Measurements from ENCODE around the gene REM2. TPM values are rescaled to one million over a fixed set of nuclear protein-coding genes. Genes with fewer than 3 reads are reported as not detected.
"Not testable (repeated sequence)": the region's sequence is repeated elsewhere in the genome, so short reads cannot be mapped to it uniquely, and the experiment has no call there.

Gene REM2
- total and polyA plus RNA-seq, 5 donors, result 0.07 to 0.25 TPM; not detected in 3

- Histone ChIP-seq H3K4me3 (ENCODE audit: low read length) (no peak overlapping the region), H3K4me1 (ENCODE audit: control insufficient read depth, insufficient read depth, low read length) (peaks cover 3% of the 10 kb centered on the region), H3K27ac (ENCODE audit: low read length) (no peak overlapping the region), H3K27me3 (ENCODE audit: control insufficient read depth, insufficient read depth) (no peaks in the 10 kb centered on the region), H3K9me3 (ENCODE audit: control insufficient read depth, low read length) (no peaks in the 10 kb centered on the region)
- intact Hi-C loops (cut with DNase I), result no loop called here
- 94% methylated on average over 4 of the region's 4 CpGs for WGBS
- DNase-seq (no peak), ATAC-seq (no peak)
Measured at GRCh38 chr14:22905627-22906026, 22.6 kb downstream of the REM2 start.

GRCh38 chr14:22906073-22906472 lies 23.1 kb downstream of the REM2 start:
- no peak overlapping the region for H3K27ac ChIP-seq (ENCODE audit: low read length)
- 96% methylated on average over 20 of the region's 20 CpGs for WGBS
- H3K27me3 ChIP-seq (ENCODE audit: control insufficient read depth, insufficient read depth), result no peaks in the 10 kb centered on the region
- no peaks in the 10 kb centered on the region for H3K9me3 ChIP-seq (ENCODE audit: control insufficient read depth, low read length)
- DNase-seq, result no peak
- ATAC-seq, result no peak
- H3K4me3 ChIP-seq (ENCODE audit: low read length), result no peak overlapping the region
- intact Hi-C loops (cut with DNase I), result no loop called here
- H3K4me1 ChIP-seq (ENCODE audit: control insufficient read depth, insufficient read depth, low read length), result peaks cover 3% of the 10 kb centered on the region

- WGBS, result 90% methylated on average over 3 of the region's 3 CpGs
- no peak overlapping the region for H3K27ac ChIP-seq (ENCODE audit: low read length)
- intact Hi-C loops (cut with DNase I), result no loop called here
- H3K9me3 ChIP-seq (ENCODE audit: control insufficient read depth, low read length), result no peaks in the 10 kb centered on the region
- peaks cover 3% of the 10 kb centered on the region for H3K4me1 ChIP-seq (ENCODE audit: control insufficient read depth, insufficient read depth, low read length)
- ATAC-seq (no peak), DNase-seq (no peak)
- H3K4me3 ChIP-seq (ENCODE audit: low read length), result no peak overlapping the region
- no peaks in the 10 kb centered on the region for H3K27me3 ChIP-seq (ENCODE audit: control insufficient read depth, insufficient read depth)
Measured at GRCh38 chr14:22907429-22907828, 24.4 kb downstream of the REM2 start.

- no peaks in the 10 kb centered on the region for H3K4me1 ChIP-seq (ENCODE audit: control insufficient read depth, insufficient read depth, low read length)
- H3K27me3 ChIP-seq (ENCODE audit: control insufficient read depth, insufficient read depth), result no peaks in the 10 kb centered on the region
- H3K4me3 ChIP-seq (ENCODE audit: low read length), result no peak overlapping the region
- ATAC-seq (no peak), DNase-seq (no peak)
- intact Hi-C loops (cut with DNase I), result no loop called here
- no peak overlapping the region for H3K27ac ChIP-seq (ENCODE audit: low read length)
- 81% methylated on average over 8 of the region's 8 CpGs for WGBS
- no peaks in the 10 kb centered on the region for H3K9me3 ChIP-seq (ENCODE audit: control insufficient read depth, low read length)
Measured at GRCh38 chr14:22908601-22909000, 25.6 kb downstream of the REM2 start.

DNA sequence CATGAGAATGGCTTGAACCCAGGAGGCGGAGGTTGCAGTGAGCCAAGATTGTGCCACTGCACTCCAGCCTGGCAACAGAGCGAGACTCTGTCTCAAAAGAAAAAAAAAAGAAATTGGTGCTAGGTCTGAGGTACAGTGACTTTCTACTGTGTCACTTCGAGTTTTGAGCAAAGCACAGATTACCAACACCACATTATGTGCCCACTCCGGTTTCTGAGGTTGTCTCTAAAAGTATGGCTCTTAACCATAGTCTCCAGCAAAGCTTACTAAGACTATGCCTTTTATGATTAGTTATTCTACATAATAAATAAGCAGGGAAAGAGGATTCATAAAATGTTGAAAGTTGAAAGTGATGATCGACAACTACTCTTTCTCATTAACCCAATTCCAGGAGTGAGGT lies 27.9 kb downstream of the REM2 start:
- Histone ChIP-seq H3K9me3 (ENCODE audit: control insufficient read depth, low read length) (no peaks in the 10 kb centered on the region), H3K27ac (ENCODE audit: low read length) (no peak overlapping the region), H3K4me3 (ENCODE audit: low read length) (no peak overlapping the region), H3K4me1 (ENCODE audit: control insufficient read depth, insufficient read depth, low read length) (no peaks in the 10 kb centered on the region), H3K27me3 (ENCODE audit: control insufficient read depth, insufficient read depth) (no peaks in the 10 kb centered on the region)
- DNase-seq, result no peak
- WGBS, result 88% methylated on average over 5 of the region's 5 CpGs
- intact Hi-C loops (cut with DNase I), result no loop called here
- no peak for ATAC-seq

- H3K27ac ChIP-seq (ENCODE audit: low read length); H3K4me3 ChIP-seq (ENCODE audit: low read length); H3K4me1 ChIP-seq (ENCODE audit: control insufficient read depth, insufficient read depth, low read length); H3K9me3 ChIP-seq (ENCODE audit: control insufficient read depth, low read length); DNase-seq; H3K27me3 ChIP-seq (ENCODE audit: control insufficient read depth, insufficient read depth); intact Hi-C loops (cut with DNase I); ATAC-seq: not testable (repeated sequence)
- WGBS, result 90% methylated on average over 4 of the region's 4 CpGs
Measured at GRCh38 chr14:22914836-22915235, 31.8 kb downstream of the REM2 start.

- peak in 1 of 3 donors; percentile 21 for DNase-seq
- H3K9me3 ChIP-seq (ENCODE audit: control insufficient read depth, low read length), result no peaks in the 10 kb centered on the region
- intact Hi-C loops (cut with DNase I), result no loop called here
- H3K27ac ChIP-seq (ENCODE audit: low read length), result no peak overlapping the region
- H3K4me3 ChIP-seq (ENCODE audit: low read length), result no peak overlapping the region
- peaks cover 6% of the 10 kb centered on the region for H3K4me1 ChIP-seq (ENCODE audit: control insufficient read depth, insufficient read depth, low read length)
- no peaks in the 10 kb centered on the region for H3K27me3 ChIP-seq (ENCODE audit: control insufficient read depth, insufficient read depth)
- 78% methylated on average over 8 of the region's 8 CpGs for WGBS
- ATAC-seq, result no peak
Measured at GRCh38 chr14:22915886-22916521, 33.0 kb downstream of the REM2 start.

- peak; percentile 95 to 96 for ATAC-seq
- intact Hi-C loops (cut with DNase I), result no loop called here
Measured at GRCh38 chr14:22918804-22919600, 36.0 kb downstream of the REM2 start, which contains the start of gene RBM23. TSS of gene RBM23 (minus strand) at chr14:22919149.

DNA sequence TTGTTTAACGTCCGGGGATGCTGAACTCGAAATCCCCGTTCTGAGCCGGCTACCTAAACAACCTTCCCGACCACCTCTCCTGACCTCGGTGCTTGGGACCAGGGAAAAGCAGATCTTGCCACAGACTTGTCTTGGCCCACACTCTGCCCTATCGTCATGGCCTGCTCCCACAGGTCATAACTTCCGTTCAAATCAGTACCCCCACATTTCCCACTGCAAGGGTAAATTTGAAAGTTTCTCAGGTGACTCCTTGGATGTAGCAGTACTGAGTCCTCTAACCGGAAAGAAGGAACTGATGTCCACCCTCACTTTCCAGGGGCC lies 36.5 kb downstream of the REM2 start:
- no peaks in the 10 kb centered on the region for H3K9me3 ChIP-seq (ENCODE audit: control insufficient read depth, low read length)
- WGBS, result 8% methylated on average over 10 of the region's 10 CpGs
- H3K4me1 ChIP-seq (ENCODE audit: control insufficient read depth, insufficient read depth, low read length), result peaks cover 6% of the 10 kb centered on the region
- ATAC-seq, result peak; percentile 7 to 21
- H3K27ac ChIP-seq (ENCODE audit: low read length), result peak overlapping the region; percentile 84
- peak overlapping the region; percentile 52 for H3K4me3 ChIP-seq (ENCODE audit: low read length)
- intact Hi-C loops (cut with DNase I), result no loop called here
- no peak for DNase-seq
- H3K27me3 ChIP-seq (ENCODE audit: control insufficient read depth, insufficient read depth), result no peaks in the 10 kb centered on the region

More at GRCh38 chr14:22918804-22919600, 36.0 kb downstream of the REM2 start, which contains the start of gene RBM23:
- under 1% methylated on average over 46 of the region's 46 CpGs for WGBS
- Histone ChIP-seq H3K4me3 (ENCODE audit: low read length) (peak within 1 kb of the TSS; percentile 93), H3K9me3 (ENCODE audit: control insufficient read depth, low read length) (no peaks in the 10 kb centered on the region), H3K4me1 (ENCODE audit: control insufficient read depth, insufficient read depth, low read length) (peaks cover 6% of the 10 kb centered on the region), H3K27me3 (ENCODE audit: control insufficient read depth, insufficient read depth) (no peaks in the 10 kb centered on the region), H3K27ac (ENCODE audit: low read length) (peak within 1 kb of the TSS; percentile 98)
- DNase-seq, result peak; percentile 100

DNA sequence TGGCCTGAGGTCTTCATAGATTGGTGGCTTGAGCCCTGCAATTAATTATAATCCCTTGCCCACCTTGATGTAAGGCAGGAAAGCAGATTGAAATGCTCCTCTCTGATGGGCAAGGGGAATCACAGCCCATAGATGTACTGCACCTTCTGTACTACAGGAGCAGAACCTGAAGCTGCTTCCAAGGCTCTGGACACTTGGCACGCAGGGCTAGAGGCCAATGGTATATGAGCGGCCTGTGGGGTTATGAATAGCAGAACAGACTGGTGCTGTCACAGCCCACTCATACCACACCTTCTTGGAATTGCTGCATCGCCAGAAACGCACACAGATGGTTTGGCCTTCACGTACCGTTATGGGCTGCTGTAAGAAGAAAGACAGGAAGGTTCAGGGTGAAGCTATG lies 37.7 kb downstream of the REM2 start:
- DNase-seq (no peak), ATAC-seq (no peak)
- no peaks in the 10 kb centered on the region for H3K9me3 ChIP-seq (ENCODE audit: control insufficient read depth, low read length)
- H3K4me3 ChIP-seq (ENCODE audit: low read length), result no peak overlapping the region
- intact Hi-C loops (cut with DNase I), result no loop called here
- WGBS, result 68% methylated on average over 6 of the region's 6 CpGs
- peak overlapping the region; percentile 54 for H3K27ac ChIP-seq (ENCODE audit: low read length)
- peaks cover 6% of the 10 kb centered on the region for H3K4me1 ChIP-seq (ENCODE audit: control insufficient read depth, insufficient read depth, low read length)
- no peaks in the 10 kb centered on the region for H3K27me3 ChIP-seq (ENCODE audit: control insufficient read depth, insufficient read depth)

DNA sequence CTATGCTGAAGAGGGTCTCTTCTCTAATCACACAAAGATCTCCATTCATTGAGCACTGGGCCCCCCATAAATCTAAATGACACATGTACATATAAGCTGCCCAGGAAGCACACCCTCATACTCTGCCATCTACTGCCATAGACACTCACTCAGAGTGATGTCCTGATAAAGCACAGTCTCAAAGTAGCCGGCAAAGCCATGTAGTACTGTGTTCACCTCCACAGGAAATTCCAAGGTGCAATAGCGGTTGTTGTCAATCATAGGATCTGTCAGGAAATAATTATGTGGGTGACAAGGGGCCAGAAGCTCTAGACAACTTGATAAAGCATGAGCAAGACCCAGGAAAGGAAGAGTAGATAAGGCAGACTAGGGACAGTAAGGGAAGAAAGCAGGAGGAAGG lies 39.3 kb downstream of the REM2 start:
- no peaks in the 10 kb centered on the region for H3K27me3 ChIP-seq (ENCODE audit: control insufficient read depth, insufficient read depth)
- DNase-seq (no peak), ATAC-seq (no peak)
- WGBS, result 80% methylated on average over 2 of the region's 2 CpGs
- H3K4me3 ChIP-seq (ENCODE audit: low read length), result no peak overlapping the region
- intact Hi-C loops (cut with DNase I), result no loop called here
- no peak overlapping the region for H3K27ac ChIP-seq (ENCODE audit: low read length)
- H3K9me3 ChIP-seq (ENCODE audit: control insufficient read depth, low read length), result no peaks in the 10 kb centered on the region
- H3K4me1 ChIP-seq (ENCODE audit: control insufficient read depth, insufficient read depth, low read length), result peaks cover 6% of the 10 kb centered on the region
